ENCODE results near the gene DNALI1.

DNA sequence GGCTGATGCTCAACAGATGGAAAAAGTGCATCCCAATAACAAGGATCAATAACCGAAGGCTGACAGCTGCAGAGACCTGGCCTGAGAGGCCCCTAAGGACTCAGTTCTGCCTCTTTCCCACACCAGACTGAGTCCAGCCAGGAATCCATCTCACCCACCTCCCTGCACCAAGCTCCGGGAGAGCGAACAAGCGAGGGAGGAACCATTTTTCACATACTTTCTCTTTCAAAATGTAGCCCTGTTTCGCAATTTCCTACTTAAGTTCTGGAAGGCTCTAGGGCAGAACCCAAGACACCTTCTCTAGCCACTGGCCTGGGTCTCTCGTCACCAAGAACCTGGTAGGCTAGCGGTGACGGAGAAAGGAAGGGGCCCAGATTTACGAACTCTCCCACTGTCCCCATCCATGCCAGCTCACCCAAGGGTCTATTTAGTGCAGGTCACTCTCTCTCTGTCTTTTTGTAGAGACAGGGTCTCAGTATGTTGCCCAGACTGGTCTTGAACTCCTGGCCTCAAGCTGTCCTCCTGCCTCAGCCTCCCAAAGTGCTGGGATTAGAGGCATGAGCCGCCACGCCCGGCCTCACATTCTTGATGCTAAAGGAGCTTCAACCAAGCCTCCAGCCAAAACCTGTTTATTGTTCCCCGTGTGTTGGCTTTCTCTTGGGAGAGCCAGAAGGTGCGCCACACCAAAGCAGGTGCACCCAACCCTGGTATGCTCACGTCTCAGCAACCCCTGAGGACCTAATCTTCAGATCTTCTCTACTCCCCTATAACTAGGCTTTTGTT lies 49.9 kb downstream of the DNALI1 start:
- TF ChIP-seq, protein P1, sequence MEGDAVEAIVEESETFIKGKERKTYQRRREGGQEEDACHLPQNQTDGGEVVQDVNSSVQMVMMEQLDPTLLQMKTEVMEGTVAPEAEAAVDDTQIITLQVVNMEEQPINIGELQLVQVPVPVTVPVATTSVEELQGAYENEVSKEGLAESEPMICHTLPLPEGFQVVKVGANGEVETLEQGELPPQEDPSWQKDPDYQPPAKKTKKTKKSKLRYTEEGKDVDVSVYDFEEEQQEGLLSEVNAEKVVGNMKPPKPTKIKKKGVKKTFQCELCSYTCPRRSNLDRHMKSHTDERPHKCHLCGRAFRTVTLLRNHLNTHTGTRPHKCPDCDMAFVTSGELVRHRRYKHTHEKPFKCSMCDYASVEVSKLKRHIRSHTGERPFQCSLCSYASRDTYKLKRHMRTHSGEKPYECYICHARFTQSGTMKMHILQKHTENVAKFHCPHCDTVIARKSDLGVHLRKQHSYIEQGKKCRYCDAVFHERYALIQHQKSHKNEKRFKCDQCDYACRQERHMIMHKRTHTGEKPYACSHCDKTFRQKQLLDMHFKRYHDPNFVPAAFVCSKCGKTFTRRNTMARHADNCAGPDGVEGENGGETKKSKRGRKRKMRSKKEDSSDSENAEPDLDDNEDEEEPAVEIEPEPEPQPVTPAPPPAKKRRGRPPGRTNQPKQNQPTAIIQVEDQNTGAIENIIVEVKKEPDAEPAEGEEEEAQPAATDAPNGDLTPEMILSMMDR (IDR thresholded peaks at IDR 0.05; ENCODE audit: low read depth, low read length, poor library complexity, severe bottlenecking), result no peak
- TF ChIP-seq EZH2phosphoT487 (IDR thresholded peaks at IDR 0.05; ENCODE audit: borderline replicate concordance, low read length), result no peak

All from DOHH2 (cell line).